Measurements from ENCODE around the gene SEZ6L2.

- TF ChIP-seq CTCF (IDR thresholded peaks at IDR 0.05), result no peak
- no peak for TF ChIP-seq POLR2A (IDR thresholded peaks at IDR 0.05)
Measured at GRCh38 chr16:29878172-29878571, 21.2 kb downstream of the SEZ6L2 start.

Measured in right lobe of liver (tissue), 4 donors.